ENCODE data around the gene CBR4.
"Not testable (repeated sequence)": the region's sequence is repeated elsewhere in the genome, so short reads cannot be mapped to it uniquely, and the experiment has no call there.

Gene CBR4

DNA sequence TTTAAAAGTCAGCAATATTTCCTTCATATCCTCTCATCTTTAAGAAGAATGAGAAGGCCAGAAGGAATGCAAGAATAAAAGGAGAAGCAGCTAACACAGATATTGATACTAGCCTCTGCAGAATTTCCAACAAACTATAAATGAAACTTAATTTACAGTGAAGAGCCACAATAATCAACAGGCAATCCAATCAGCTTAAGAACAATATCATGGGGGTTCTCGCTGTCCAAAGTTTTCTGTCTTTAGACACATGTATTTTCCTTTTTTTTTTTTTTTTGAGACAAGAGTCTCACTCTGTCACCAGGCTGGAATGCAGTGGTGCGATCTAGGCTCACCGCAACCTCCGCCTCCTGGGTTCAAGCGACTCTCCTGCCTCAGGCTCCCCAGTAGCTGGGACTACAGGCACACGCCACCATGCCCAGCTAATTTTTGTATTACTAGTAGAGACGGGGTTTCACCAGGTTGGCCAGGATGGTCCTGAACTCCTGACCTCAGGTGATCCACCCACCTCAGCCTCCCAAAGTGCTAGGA is 17.0 kb downstream of the CBR4 start:
- not testable (repeated sequence) for DNase-seq

- DNase-seq, result no peak
Observed at GRCh38 chr4:168981942-168982341, 28.1 kb downstream of the CBR4 start.

DNA sequence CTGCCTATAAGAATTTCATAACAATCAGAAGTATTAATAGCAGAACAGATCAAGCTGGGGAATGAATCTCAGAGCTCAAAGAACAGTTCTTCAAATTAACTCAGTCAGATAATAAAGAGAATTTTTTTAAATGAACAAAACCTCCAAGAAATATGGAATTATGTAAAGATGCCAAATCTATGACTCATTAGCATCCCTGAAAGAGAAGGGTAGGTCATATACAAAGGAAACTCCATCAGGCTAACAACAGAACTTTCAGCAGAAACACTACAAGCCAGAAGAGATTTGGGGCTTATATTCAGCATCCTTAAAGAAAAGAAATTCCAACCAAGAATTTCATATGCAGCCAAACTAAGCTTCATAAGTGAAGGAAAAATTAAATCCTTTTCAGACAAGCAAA is 28.6 kb downstream of the CBR4 start:
- no peak for DNase-seq

DNA sequence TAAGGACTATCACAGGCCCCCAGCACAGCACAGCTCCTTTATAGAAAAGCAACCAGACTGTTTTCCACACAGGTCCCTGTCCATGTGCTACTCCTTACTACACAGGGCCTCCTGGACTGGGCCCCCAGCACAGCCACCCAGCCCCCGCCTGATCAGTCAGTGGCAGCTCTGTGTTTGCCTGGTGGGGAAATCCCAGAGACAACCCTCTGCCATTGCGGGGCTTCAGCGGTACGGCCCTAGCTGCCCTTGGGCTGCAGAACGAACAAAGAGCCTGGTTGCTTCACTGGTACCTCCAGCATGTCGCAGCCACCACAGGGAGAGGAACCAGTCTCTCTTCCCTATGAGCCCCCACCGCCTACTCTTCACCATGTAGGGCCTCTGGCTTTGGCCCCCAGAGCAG is 30.7 kb downstream of the CBR4 start:
- no peak for DNase-seq

GRCh38 chr4:168978001-168978700 is 31.9 kb downstream of the CBR4 start:
- DNase-seq, result peak in 1 of 3 experiments; percentile 21

GRCh38 chr4:168972596-168972995 is 37.5 kb downstream of the CBR4 start:
- DNase-seq, result no peak

DNA sequence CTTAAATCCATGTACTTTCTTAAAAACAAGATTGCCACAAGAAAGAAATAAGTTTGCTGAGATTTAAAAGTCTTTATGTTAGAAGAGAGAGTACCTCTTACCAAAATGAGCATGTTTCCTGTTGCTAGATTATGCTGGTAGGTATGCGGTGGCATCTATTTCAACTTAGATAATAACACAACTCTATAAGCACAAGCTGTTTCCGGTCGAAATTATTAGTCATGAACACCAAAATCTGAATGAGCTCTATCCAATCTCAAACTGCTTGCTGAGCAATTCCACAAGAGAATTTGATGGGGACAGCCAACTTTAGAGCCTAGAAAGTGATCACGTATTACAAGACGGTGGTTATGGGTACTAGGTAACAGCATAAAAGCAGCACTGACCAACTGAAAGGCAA is 49.3 kb downstream of the CBR4 start:
- no peak for DNase-seq

GRCh38 chr4:168955674-168956073 is 54.4 kb downstream of the CBR4 start:
- DNase-seq, result no peak

- DNase-seq, result peak in 2 of 3 experiments; percentile 9 to 49
Observed at GRCh38 chr4:168952821-168953246, 57.2 kb downstream of the CBR4 start.

DNA sequence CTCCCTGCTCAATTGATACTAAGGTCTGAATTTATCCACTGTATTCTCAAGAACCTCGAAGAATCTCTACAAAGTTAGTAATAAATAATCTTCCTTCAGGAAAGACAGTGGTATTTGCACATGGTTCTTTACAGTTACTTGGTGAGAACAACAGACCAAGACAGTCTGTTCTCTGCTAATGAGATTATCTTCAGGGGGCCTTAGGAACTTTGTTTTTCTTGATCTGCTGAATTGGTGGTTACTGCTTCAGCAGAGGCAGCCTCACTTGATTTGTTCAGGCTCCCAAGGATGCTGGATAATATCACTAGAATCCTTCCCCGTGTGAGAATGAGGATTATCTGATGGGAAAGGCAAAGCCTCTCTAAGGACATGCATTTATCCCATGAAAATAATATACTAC is 64.8 kb downstream of the CBR4 start:
- DNase-seq, result no peak

DNA sequence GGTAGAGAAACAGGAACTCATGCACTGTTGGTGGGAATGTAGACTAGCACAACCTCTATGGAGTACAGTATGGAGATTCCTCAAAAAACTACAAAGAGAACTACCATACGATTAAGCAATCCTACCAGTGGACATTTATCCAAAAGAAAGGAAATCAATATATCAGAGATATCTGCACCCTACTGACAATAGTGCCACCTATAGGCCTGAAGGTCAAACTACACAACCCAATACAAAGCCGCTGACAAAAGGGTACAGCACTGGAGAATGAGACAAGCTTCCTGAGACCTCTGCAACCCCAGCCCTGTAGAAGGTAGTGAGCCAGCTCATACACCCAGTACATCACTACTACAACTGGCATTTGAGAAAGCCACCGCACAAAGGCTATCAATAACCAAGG is 67.1 kb downstream of the CBR4 start:
- peak in 2 of 3 experiments; percentile 3 to 14 for DNase-seq

All from NCI-H1417 (cell line).